SW 1271 (cell line): Measurements from ENCODE around the gene PEAK3.
"Not testable (repeated sequence)": the region's sequence is repeated elsewhere in the genome, so short reads cannot be mapped to it uniquely, and the experiment has no call there.

Source experiments
- DNase-seq, 2 experiments: peaks; one replicate each; lab custom pipeline; 2025; lab: John Stamatoyannopoulos, UW

The PEAK3 gene

DNA sequence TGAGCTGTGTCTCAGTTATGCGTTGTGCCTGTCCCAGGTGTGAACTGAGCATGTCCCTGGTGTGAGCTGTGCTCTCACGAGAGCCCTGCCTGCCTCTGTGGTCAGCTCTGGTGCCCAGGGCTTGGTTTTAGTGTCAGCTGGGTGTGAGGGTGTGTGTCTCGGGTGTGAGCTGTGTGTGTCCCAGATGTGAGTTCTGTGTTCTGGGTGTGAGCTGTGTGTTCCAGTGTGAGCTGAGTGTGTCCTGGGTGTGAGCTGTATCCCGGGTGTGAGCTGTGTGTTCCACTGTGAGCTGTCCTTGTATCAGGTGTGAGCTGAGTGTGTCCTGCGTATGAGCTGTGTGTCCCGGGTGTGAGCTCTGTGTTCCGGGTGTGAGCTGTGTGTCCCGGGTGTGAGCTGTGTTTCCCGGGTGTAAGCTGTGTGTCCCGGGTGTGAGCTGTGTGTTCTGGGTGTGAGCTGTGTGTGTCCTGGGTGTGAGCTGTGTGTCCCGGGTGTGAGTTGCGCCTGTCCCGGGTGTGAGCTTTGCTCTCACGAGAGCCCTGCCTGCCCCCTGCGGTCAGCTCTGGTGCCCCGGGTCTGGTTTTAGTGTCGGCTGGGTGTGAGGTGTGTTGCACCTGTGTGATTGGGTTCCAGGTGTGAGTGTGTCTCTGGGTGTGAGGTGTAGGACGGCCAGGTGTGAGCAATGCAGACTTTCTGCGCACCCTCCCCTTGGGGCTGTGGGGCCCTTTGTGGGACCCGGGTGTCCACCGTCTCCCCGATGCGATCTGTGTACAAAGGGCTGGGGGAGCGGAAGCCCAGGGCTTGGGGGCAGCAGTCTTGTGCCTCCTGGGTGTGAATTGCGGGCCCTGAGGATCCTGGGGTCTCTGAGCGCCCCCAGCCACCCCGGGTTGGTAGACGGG lies 7.1 kb upstream of the PEAK3 start:
- no peak for DNase-seq

GRCh38 chr19:2288338-2288817 lies 6.4 kb upstream of the PEAK3 start:
- DNase-seq: peak in 1 of 2 experiments; percentile 27

DNA sequence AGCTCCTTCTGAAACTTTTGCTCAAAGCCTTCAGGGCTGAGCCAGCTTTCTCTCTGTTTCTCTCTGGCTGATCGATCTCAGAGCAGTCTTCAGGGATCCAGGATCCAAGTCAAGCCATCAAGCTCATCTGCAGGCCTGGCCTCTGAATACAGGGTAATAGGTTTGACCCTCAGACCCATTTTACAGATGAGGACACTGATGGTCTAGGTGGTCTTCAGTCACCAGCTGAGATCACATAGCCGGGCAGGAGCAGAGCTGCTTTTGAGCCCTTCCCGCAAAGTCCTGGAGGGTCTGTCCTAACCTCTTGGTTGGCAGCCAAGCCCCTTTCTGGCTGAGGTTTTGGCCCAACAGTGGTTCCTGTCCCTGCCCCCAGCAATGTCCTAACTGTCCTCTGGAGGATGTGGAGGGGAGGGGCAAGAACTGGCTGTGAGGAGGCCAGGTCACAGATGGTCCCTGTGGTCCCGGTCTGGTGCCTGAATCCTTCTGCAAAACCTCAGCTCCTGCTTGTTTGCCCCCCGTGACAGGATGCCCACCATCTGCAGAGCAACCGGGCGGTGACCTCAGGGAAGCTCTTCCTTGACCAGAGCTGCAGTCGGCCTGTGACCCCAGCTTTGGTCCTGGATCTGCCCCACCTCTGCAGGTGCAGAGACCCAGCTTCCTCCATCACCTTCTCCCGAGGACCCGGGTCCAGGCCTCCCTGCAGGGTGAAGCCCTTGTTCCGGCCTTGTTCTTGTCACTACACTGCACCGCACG lies 5.8 kb upstream of the PEAK3 start:
- no peak for DNase-seq

DNA sequence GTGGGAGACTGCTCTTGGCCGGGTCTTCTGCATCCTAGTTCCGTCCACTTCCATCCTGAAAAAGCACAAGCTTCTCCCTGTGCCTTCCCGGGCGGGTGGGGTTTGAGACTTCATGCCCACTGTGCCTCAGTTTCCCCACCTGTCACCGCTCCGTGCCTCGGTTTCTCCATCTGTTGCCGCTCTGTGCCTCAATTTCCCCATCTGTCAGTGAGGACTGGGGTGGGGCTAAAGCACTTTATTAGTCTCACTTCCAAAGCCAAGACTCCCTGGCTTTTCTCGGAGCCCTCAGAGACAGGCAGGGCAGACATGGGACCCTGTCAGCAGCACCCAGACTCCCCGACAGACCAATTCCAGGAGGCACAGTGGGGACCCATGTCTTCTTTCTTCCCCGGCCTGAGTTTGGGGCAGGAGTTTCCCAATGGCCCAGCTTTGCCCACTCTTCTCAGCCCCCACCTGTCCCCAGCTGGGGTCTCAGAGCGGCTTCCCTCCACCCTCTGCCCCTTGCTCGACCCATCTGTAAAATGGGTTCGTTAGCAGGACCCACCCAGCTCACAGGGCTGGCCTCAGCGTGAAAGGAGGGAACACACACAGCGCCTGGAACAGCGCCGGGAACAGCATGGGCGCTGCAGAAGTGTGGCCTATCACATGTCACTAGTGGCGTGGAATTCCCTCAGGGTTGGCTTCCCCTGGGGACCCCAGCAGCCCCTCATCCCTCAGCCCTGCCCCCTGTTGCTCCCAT lies 4.6 kb upstream of the PEAK3 start:
- DNase-seq: no peak

GRCh38 chr19:2283835-2284507 lies 2.0 kb upstream of the PEAK3 start:
- no peak for DNase-seq

GRCh38 chr19:2282862-2283237 lies 875 bp upstream of the PEAK3 start:
- no peak for DNase-seq

DNA sequence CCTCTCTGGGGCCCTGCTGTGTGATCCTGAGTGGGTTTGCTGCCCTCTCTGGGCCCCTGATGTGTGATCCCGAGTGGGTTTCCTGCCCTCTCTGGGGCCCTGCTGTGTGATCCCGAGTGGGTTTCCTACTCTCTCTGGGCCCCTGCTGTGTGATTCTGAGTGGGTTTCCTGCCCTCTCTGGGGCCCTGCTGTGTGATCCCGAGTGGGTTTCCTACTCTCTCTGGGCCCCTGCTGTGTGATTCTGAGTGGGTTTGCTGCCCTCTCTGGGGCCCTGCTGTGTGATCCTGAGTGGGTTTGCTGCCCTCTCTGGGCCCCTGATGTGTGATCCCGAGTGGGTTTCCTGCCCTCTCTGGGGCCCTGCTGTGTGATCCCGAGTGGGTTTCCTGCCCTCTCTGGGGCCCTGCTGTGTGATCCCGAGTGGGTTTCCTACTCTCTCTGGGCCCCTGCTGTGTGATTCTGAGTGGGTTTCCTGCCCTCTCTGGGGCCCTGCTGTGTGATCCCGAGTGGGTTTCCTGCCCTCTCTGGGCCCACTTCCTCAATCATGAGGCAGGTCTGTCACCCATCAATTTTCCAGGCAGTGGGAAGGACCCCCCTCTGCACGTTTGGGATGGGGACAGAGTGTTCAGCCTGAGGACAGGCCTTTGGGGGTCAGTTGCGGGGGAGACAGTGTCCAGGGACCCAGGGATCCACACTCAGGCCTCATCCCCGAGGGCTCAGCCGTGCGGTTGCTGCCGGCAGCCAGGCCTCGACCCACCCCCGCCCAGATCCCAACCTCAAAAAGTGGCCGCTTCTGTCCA lies 512 bp downstream of the PEAK3 start:
- DNase-seq: not testable (repeated sequence)

DNA sequence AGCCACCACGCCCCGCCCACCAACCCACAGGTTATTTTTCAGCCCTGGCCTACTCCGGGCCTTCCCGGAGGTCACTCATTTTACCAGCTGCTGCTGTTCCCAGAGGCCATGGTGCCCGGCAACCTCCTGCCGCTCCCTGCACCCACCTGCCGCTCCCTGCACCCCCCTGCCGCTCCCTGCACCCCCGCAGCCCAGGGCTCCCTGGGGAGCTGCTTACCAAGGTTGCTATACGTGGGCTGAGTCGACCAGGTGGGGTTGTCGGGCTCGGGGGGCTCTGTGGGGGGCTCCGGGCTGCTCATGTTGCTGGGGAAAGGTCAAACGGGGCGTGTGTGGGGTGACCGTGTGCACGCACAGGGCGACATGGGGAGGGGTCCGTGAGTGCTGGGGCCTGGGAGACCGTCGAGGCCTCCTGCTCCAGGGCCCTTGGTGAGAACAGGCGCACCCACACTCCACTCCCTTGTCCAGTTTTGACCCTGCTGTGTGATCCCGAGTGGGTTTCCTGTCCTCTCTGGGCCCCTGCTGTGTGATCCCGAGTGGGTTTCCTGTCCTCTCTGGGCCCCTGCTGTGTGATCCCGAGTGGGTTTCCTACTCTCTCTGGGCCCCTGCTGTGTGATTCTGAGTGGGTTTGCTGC lies 1.2 kb downstream of the PEAK3 start:
- DNase-seq: no peak

- no peak for DNase-seq
Measured at GRCh38 chr19:2278459-2279158, 3.4 kb downstream of the PEAK3 start.

- DNase-seq: no peak
Measured at GRCh38 chr19:2277138-2277537, 4.8 kb downstream of the PEAK3 start.

GRCh38 chr19:2276429-2276986 lies 5.5 kb downstream of the PEAK3 start:
- DNase-seq: no peak

GRCh38 chr19:2275588-2276428 lies 6.2 kb downstream of the PEAK3 start:
- no peak for DNase-seq

DNA sequence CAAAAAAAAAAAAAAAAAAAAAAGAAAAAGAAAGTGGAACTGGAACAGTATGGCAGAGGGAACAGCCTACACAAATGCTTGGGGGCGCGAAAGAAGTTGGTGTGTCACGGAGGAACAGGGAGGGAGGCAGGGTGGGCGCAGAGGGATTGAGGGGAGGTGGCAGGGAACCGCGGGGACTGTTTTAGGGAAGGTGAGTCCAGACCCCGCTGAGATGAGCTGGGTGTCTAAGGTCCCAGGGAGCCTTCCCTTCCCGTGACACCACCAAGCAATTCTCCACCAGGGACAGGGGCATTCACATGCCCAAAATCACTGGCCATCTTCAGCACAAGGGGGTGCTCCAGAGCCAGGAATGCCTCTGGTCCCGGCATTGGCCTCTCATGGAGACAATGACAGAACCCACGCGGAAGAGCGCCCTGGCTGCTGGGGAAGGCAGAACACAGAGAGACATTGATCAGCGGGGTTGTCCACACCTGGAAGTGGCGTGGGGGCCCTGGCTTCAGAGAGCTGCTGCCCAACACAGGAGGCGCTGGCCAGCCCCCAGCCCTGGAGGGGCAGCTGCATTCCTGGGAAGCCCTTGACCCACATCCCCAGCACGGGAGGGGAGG lies 6.9 kb downstream of the PEAK3 start:
- DNase-seq: peak in 1 of 2 experiments; percentile 27

- DNase-seq: no peak
Measured at GRCh38 chr19:2274185-2274711, 7.7 kb downstream of the PEAK3 start.

GRCh38 chr19:2273356-2274184 lies 8.4 kb downstream of the PEAK3 start:
- peak in 1 of 2 experiments; percentile 43 for DNase-seq

- no peak for DNase-seq
Measured at GRCh38 chr19:2271234-2272103, 10.5 kb downstream of the PEAK3 start.
